LoVo (cell line): Measurements from ENCODE around the gene ACHE.
"Not testable (repeated sequence)": the region's sequence is repeated elsewhere in the genome, so short reads cannot be mapped to it uniquely, and the experiment has no call there.

Experiments used
- DNase-seq: peaks from one replicate; pipeline ENCODE4 v3.0.0-alpha.2; 2016; ENCODE audit warnings: low spot score

The ACHE gene

DNA sequence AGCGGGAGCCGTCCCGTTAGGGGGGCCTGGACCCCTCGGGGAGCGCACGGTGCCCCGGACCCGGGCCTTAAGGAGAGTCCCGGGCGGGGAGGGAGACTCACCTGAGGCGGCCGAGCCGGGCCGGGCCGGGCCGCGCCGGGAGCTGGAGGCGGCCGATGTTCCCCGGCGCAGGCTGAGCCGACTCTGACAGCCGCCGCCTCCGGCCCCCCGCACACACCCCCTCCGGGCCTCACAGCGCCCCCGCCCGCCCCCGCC is at the start of gene ACHE:
TSS of gene ACHE (minus strand) at position 188 of the 255 bp plus-strand sequence. CDS start 1,656 bp downstream, outside the sequence.
- no peak for DNase-seq

DNA sequence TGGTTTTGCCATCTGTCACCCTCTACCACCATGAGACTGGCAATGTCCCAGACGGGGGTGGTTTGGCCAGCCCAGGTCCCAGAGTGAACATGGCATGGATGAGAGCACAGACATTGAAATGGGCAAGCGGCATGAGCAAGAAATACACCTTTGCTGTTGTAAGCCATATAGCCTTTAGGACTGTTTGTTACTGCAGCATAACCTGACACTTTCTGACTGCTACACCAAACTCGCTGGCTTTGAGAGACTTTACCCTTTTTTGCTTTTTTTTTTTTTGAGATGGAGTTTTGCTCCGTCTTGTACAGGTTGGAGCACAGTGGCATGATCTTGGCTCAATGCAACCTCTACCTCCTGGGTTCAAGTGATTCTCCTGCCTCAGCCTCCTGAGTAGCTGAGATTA is 48.5 kb upstream of the ACHE start:
- DNase-seq = no peak

DNA sequence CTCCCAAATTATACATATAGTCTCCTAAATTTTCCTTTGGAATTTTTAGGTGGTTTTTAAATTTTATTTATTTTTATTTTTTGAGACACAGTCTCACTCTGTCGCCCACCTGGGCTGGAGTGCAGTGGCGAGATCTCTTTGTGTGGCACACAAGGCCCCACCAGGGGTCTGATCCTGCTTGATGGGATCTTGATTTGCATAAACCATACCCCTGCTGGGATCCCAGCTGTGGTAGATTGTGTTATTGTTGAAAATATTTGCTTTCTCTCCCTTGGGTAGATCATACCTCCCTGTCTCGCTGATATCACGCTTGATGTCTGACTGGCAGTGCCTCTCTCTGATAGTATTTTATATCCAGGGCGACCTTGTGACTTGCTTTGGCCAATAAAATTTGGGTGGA is 48.0 kb upstream of the ACHE start:
- no peak for DNase-seq

DNA sequence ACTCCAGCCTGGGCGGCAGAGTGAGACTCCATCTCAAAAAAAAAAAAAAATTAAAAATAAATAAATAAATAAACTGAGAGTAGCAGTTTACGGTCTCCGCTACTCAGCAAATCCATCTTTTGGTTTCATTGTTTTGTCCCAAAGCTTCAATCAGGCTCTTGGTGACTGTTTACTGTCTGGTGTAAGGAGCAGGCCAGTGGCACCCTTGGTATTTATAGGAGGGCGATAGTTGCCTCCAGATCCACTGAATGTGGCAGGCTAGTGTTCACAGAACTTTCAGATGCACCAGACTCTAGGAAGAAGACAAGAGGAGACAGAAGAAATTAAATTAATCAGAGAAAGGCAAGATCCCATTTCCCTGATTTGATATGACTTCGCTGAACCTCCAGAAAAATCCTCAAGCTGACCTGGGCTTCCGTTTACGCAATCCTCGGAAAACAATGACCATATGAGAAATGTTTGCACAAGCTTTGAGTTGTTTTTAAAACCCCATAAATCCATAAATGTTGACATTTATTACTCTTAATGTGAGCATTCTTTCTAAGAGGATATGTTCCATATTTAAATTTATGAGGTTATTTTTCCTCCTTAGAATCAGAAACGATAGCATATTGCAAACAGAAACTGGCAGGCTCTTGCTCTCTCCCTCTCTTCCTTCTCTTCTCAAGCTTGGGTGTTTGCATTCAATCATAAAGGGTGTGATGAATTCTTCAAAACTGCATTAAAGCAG is 46.5 kb upstream of the ACHE start:
- DNase-seq = peak; percentile 91

DNA sequence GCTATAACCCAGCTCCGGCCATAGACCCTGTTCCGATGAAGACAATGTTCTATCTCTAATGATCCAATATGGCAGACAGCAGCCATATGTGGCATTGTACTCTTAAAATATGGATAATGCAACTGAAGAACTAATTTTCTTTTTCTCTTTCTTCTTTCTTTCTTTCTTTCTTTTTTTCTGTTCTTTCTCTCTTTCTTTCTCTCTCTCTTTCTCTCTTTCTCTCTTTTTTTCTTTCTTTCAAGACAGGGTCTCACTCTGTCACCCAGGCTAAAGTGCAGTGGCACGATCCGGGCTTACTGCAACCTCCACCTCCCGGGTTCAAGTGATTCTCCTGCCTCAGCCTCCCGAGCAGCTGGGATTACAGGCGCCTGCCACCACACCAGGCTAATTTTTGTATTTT is 40.5 kb upstream of the ACHE start:
- DNase-seq = not testable (repeated sequence)

DNA sequence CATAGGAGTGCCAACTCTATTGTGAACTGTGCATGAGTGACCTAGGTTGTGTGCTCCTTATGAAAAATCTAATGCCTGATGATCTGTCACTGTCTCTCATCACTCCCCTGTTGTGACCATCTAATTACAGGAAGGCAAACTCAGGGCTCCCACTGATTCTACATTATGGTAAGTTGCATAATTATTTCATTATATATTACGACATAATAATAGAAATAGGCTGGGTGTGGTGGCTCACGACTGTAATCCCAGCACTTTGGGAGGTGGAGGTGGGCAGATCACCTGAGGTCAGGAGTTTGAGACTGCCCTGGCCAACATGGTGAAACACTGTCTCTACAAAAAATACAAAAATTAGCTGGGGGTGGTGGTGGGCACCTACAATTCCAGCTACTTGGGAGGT is 39.7 kb upstream of the ACHE start:
- DNase-seq = not testable (repeated sequence)

DNA sequence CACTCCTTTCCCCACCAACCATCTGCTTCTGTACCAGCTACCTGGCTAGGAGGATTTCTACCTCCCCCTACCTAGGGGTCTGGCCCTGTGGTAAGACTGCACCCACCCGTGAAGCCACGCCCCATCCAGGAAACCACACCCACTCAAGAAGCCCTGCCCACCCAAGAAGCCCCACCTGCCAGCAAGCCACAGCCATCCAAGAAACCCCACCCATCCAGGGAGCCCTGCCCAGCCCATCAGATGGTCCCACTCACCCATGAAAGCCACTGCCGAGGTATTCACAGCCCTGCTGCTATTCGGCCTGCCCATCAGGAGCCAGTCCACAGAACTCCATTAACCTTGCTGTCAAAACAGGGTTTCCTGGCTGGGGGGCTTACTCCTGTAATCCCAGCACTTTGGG is 38.0 kb upstream of the ACHE start:
- DNase-seq = no peak

DNA sequence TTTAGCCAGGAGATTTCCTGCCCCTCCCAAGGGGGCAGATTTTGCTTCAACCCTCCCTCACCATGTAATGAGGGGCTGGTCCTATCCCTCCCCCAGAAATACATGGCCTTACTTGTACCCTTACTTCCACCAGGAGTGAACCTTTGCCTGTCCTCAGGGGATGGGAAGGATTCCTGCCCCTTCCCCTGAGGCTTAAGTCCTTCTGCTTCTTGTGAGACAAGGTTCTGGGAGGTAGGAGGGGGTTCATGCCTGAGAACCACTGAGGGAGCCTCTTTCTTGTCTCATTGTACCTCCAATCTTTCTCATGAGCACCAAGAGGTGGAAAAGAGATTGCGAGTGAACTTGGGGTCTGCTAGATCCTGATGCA is 34.1 kb upstream of the ACHE start:
- DNase-seq = no peak

DNA sequence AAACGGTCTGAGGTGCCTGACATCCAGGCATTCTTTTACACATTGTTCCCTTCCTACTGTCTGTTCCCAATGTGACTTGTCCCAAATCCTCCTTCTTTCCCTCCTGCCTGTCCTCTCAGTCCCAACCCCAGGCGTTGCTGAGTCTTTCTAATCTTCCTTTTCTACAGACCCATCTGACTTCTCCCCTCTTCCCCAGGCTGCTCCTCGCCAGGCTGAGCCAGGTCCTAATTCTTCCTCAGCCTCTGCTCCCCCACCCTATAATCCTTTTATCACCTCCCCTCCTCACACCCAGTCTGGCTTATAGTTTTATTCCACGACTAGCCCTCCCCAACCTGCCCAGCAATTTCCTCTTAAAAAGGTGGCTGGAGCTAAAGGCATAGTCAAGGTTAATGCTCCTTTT is 27.9 kb upstream of the ACHE start:
- DNase-seq = not testable (repeated sequence)

DNA sequence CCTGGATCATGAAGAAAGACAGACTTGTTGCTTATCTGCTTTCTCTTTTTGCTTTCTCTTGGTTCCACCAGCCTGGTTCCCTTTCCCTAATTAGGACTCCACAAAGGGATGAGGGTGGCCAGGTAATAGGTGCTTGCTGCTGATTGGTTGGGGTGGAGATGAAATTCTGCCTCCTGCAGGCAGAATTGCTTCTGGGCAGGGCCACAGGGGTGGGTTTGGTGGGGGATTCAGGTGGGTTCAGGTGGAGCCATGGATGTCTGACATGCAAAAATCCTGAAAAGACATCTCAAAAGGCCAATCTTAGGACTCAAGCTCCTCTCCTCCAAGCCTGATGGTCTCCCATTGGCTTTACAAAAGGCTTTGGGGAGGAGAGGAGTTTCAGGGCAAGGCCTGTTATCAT is 25.4 kb upstream of the ACHE start:
- no peak for DNase-seq

DNA sequence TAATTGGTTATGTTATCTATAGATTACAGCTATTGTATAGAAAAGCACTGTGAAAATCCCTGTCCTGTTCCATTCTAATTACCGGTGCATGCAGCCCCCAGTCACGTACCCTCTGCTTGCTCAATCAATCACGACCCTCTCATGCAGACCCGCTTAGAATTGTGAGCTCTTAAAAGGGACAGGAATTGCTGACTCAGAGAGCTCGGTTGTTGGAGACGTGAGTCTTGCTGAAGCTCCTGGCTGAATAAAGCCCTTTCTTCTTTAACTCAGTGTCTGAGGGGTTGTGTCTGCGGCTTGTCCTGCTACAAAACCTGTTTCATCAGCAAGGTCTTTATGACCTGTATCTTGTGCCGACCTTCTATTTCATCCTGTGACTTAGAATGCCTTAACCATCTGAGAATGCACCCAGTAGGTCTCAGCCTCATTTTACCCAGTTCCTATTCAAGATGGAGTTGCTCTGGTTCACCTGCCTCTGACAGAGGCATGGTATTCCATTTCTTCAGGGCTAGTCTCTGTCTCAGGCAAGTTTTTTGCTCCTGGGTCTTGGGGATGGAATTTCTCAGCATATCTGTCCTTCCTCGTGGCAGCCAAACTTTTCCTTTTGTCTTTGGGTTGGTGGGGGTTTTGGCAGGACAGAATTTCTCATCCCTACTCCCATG is 24.2 kb upstream of the ACHE start:
- DNase-seq = not testable (repeated sequence)

DNA sequence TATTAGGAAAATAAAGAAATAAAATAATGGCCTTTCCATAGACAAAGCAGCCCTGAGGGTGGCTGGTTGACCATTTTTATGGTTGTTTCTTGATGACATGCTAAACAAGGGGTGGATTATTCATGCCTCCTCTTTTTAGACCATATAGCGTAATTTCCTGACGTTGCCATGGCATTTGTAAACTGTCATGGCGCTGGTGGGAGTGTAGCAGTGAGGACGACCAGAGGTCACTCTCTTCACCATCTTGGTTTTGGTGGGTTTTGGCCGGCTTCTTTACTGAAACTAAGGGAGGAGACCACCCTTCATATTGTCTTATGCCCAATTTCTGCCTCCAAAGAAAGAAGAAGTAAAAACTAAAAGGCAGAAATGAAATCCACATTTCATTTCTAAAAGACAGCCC is 23.6 kb upstream of the ACHE start:
- DNase-seq = not testable (repeated sequence)

DNA sequence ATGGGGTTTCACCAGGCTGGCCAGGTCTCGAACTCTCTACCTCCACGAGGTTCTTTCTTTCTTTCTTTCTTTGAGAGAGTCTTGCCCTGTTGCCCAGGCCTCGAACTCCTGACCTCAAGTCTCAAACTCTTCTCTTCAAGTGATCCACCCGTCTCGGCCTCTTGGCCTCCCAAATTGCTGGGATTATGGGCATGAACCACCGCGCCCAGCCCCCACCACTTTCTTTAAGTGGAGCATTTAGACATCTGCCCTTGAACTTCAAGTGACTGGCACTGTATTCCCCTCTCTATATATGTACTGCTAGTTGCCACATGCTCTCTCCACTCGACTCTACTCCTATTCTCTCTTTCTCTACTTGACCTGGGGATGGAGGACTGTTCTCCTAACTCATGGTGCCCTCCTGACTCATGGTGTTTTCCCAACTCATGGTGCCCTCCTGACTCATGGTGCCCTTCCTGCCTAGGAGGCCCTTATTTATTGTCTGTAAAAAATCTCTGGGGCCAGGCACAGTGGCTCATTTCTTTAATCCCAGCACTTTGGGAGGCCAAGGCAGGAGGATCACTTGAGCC is 19.3 kb upstream of the ACHE start:
- DNase-seq = no peak

DNA sequence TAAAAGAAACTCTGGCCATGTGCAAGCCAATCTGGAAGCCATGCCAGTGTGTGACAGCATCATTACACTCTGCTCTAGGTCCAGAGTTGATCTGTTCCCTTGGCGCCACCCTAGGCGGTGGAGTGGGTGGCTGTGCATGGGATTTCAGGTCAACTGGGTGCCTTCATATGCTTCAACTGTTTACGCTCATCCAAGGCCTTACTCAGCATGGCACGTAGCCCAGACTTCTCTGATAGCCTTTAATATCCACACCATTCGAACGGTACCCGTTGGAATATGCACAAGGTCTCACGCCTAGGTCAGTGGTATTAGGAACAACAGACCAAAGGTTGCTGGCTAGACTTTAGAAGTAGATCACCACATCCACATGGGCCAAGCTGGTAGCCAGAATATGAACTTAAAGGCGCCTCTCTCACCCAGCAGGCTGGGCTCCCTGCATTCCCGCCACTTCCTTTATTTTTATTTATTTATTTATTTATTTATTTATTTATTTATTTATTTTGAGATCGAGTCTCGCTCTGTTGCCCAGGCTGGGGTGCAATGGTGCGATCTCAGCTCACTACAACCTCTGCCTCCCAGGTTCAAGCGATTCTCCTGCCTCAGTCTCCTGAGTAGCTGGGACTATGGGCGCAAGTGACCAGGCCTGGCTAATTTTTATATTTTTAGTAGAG is 18.7 kb upstream of the ACHE start:
- DNase-seq = no peak

DNA sequence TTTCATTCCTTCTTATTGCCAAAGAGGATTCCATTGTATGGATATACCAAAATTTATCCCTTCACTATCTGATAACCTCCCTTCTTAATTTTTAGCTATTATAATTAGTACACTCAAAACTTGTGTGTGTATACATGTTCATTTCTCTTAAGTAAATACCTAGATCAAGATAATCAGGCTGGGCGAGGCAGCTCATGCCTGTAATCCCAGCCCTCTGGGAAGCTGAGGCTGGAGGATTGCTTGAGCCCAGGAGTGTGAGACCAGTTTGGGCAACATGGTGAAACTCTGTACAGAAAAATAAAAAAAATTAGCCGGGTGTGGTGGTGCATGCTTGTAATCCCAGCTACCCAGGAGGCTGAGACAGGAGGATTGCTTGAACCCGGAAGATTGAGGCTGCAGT is 15.8 kb upstream of the ACHE start:
- DNase-seq = no peak

DNA sequence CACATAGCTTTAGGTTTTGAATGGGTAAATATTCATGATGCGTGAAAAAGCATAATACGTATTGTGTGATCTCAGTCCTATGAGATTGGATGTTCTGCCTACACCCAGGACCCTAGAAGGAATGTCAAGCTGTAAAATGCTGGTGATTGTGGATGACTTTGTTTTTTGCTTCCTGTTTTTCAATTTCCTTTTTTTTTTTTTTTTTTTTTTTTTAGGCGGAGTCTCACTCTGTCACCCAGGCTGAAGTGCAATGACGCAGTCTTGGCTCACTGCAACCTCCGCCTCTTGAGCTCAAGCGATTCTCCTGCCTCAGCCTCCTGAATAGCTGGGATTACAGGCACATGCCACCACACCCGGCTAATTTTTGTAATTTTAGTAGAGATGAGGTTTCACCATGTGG is 14.8 kb upstream of the ACHE start:
- not testable (repeated sequence) for DNase-seq

DNA sequence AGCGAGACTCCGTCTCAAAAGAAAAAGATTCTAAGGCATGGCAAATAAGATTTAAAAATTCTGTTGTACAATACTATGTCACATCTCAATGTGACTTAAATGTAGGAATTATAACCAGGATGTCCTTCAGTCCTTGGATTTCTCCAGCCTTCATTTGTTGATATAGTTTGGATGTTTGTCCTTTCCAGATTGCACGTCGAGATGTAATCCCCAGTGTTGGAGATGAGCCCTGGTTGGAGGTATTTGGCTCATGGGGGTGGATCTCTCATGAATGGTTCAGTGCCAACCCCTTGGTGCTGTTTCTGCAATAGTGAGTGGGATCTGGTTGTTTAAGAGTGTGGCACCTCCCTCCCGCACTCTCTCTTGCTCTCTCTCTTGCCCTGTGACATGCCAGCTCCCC is 12.8 kb upstream of the ACHE start:
- no peak for DNase-seq

DNA sequence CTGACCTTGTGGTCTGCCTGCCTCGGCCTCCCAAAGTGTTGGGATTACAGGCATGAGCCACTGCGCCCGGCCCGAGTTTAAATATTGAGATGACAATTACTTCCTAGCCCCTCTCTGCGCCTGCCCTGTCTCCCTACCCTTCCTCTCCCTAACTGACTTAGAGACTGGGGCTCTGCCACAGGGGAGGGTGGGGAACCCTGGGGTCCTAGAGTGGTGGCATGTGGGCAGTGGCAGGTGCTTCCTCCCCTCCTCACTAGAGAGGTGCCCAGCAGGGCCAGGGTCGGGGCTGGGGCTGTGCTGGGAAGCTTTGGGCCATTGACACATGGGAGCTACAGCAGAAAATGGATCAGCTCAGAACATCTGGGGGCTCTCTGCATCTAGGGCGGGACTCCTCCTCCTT is 7.0 kb upstream of the ACHE start:
- DNase-seq = no peak

DNA sequence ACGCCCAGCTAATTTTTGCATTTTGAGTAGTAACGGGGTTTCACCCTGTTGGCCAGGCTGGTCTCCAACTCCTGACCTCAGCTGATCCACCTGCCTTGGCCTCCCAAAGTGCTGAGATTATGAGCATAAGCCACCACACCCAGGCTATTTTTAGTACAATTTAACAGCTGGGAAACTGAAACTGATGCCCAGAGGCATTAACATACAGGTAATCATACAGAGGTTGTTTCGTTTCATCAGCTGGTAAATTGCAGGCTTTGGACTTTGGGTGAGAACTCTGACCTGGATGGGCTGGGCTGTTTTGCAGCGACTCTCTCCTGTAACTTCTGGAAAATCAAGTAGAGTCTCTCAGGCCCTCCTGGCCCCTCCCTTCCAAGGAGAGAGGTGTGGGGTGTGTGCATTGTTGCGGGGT is 6.2 kb upstream of the ACHE start:
- peak; percentile 68 for DNase-seq

DNA sequence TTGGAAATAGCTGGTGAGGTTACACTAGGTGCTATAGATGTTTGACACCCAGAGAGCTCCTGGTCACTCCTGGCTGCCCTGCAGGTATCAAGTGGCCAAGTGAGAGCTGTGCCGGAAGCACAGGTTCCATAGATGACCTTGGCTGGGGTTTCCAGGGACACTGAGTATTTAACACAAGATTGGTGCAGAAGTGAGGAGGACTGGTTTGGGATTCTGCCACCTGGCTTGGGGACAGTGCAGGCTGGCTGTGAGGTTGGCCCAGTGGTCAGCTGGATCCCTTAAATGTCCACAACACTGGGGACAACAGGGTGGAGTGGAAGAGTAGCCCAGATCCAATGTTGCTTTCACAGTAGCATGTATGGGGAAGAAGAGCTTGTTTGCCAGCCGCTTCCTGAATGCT is 5.3 kb upstream of the ACHE start:
- DNase-seq = no peak

DNA sequence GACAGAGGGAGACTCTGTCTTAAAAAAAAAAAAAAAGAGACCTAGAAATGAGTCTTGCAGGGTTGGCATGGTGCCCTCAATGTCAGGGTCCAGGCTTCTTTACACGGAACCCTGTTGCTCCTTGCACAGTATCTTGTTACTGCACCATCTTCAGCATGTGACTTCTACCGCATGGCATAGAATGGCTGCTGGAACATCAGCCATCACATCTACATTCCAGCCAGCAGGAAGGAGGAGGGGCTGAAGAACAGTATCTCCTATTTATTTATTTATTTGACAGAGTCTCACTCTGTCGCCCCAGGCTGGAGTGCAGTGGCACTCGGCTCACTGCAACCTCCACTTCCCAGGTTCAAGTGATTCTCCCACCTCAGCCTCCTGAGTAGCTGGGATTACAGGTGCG is 3.7 kb upstream of the ACHE start:
- no peak for DNase-seq

DNA sequence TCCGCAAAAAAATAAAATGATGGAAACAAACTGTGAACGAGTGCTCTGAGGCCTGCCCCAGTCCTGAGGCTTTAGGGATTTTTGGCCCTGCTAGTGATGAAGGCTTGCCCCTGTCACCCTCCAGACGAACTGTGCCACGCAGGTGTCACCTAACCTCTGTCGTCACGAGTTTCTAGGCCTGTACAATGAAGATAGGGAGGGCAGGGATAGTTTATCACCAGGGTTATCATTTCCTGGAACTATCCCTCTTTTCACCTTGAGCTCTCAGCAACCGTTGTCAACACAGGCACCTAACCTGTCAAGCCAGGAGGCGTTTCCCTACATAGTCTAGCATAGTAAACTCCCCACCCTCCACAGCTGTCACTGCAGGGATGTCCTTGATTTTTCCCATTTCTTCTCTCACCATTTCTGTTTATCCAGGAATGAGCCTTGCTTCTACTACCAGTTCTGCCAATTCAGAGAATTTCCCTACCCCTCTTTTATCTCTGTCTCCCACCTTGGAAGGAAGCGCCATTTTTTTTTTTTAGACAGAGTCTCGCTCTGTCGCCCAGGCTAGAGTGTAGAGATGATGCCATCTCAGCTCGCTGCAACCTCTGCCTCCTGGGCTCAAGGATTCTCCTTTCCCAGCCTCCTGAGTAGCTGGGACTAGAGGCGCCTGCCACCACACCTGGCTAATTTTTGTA is 2.2 kb upstream of the ACHE start:
- DNase-seq = no peak
